NCI-H1694 (cell line): ENCODE results near the gene TXNDC16.

Experiments used
- DNase-seq: peaks from one replicate; lab custom pipeline; 2025; lab: John Stamatoyannopoulos, UW

The TXNDC16 gene

DNA sequence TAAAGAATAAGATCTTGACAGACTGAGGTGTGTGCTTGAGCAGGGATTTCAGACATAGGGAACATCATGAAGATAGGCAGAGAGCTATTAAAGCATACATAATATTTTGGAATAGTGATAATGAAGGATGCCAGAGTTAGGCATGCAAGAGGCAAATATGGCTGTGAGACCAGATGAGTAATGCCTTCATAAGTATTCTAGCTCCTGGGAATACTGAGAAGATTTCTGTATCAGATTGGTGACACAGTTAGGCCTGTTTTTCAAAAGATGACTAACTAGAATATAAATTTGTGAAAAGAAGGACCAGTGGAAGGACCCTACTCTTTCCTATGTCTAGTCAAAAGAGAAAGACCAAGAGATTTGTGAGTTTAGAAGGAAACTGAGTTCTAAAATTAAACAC is 108.8 kb downstream of the TXNDC16 start:
- DNase-seq, result no peak

DNA sequence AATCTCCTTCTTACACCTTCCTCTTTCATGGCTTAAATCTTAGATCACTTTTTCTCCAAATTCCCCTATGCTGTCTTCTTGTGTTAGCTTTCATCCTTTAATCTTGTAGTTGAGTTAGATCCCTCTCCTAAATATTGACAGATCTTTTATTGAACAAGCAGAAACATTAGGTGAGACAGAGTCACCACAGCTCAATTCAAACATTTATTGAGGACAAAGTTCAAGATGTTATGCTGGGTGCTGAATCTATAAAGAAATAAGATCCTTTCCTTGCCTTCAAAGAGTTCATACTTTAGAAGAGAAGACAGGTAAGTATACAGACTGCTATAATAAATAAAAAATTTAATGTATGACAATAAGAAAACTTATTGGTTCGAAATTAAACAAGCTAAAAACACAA is 109.7 kb downstream of the TXNDC16 start:
- no peak for DNase-seq

DNA sequence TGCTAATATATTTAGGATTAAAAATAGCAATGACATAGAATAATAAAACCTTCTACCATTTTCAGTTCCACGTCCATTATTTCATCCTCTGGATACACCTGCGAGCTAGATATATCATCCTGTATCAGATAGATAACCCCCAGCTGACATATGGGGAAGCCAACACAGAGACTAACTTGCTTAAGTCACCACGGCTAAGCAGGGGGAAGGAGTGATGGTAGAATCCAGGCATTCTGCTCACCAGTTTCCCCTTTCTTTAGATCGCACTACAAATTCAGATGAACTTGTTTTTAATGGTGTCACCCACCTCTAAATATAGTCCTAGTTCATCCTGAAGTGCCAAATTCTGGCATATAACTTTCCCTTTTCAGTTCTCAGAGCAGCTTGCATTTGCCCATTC is 110.1 kb downstream of the TXNDC16 start:
- DNase-seq, result no peak

DNA sequence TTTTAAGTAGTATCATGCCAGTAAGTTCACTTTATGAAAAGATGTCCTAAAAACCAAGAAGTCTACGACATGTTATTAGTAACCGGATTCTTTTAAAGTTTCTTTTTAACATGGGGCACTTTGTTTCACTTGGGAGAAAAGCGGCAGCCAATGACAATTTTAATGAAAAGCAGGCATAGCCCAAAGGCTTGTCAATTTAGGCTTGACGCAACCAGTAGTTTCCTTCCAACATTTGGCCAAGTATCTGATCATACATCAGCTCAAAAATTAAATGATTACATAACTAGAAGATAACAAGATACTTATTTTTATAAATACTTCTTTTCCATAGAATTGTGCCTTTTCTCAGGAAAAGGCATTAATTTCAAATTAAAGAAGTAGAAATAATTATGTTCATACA is 112.8 kb downstream of the TXNDC16 start:
- no peak for DNase-seq

DNA sequence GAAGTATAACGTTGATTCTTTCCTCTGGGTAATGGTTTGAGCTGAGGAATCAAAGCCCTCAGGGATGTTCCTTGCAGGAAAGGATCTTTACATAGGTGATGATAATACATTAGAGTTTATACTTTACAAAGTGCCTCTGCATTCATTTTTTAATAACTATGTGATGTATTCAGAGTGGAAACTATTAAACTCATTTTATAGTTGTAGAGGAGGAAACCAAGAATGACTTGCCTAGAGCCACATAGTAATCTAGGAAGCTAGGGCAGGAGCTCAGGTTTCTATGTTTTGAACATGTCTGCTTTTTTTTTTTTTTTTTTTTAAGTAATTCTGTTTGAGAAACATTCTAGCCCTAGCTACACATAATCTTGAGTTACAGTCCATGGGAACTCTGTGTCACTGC is 117.3 kb downstream of the TXNDC16 start:
- DNase-seq, result no peak

DNA sequence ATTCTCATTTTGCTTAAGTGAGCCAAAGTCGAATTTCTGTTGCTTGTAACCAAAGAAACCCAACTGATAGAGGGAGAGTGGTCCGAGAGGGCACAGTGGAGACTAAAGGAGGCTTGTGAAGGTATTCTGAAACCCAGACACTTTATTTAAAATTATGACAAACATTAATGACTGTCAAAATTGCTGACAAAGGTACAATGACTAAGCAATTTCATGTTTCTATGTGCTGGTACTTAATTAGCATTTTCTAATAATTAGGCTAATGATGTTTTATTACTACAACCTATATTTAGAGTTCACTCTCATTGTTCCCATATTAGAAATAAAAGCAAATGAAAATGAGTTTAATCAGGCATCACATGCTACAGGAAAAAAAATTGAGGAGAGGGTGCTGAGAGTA is 121.8 kb downstream of the TXNDC16 start:
- DNase-seq, result no peak

DNA sequence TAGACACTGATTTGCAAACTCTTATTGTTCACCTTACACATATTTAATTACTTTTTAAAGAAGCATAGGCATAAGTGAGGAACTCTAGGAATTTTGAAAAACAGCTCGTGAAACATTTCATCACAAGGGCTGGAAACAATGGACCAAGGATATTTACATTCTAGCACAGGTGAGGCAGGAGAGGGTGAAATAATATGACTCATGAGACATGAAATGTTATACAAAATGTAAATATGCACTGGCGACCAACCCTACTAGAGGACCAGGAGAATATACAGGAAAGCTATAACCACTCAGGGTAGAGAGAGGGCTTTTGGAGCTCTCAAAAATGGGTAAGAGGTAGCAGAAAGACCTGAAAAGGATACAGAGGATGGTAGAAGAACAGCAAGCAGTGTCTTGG is 122.9 kb downstream of the TXNDC16 start:
- no peak for DNase-seq

DNA sequence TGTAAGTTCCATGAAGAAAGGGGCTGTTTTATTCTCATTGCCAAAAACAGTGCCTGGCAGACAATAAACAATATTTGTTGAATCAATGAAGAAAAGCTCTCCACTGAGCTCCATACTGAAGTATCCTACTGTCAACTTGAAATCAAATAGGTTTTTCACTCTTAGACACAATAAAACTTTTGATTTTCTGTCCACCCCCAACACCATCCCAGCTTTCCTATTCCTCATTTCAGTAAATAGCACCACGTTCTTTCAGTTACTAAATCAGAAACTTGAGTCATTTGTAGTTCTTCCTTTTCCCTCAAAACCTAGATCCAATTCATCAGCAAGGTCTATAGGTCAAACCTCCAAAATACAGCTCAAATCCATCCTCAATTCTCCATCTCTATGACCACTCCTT is 124.8 kb downstream of the TXNDC16 start:
- DNase-seq, result no peak

DNA sequence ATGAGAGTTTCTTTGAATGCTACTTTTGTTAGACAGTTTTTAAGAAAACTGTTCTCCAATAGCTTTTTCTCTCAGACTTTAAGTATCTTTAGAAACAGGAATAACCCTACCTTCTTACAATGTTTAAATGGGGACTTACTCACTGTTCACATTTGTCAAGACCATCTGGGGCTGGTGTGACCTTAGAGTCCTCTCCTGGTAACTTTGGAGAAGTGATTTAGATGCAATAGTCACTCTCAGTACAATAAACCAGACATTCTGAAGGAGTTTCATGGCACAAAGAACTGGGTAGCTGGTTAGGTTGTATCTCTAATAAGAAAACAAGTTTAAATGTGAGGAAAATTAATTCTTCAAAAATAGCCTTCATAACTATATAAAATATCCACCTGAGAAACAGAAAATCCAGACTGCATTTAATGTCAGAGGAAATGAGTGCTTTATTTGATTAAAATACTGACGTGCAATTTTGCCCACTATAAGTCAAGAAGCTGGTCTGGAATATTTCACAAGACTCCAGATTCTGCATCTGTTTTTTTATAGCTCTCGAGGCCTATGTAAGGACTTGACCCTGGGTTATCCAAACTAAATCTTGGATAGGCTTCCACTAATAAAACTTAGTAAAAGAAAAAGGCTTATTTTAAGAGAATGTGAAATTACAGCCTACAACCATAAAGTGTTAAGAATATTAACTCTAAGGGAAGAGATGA is 129.5 kb downstream of the TXNDC16 start:
- DNase-seq, result no peak

DNA sequence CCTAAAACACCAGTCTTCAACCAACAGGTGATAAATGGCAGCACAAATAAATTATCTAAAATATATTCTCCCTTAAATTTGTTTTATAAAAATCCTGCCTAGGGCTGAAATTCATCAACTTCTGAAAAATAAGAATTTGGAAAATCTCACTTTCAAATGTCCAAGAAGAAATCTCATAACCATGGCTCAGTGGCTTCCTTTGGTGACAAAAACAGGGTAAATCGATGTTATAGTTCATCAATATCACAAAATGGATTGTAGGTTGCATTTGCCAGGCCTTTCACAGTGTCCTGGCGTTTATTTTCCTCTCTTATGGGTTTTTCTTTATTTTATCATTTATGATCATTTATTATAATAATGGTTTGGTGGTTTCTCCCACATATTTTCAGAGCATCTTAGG is 135.2 kb downstream of the TXNDC16 start:
- DNase-seq, result no peak

DNA sequence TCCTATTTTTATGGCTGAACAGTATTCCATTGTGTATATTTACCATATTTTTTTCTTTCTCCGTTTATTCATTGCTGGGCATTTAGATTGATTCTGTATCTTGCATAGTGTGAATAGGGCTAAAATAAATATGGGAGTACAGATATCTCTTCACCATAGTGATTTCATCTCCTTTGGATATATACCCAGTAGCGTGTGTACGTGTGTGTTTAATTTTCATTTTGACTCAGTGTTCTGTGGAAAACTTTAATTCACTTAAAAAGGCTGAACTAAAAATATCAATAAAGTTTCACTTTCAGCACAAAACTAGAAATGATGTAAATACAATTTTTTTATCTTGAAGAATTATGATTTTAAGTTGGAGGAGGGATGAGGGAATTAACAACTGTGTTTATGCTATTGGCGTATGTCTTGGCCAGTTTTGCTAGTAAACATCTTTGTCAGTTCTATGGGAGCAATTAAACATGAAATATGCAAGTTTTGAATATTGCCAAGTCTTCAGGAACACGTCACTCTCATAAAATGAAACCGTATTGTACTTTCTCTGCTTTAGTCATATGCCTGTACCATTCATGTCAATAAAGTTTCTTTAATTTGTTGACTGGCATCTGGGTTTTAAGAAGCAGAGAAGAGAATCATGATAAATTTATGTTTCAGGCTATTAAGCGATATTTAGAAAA is 138.4 kb downstream of the TXNDC16 start:
- DNase-seq, result no peak

DNA sequence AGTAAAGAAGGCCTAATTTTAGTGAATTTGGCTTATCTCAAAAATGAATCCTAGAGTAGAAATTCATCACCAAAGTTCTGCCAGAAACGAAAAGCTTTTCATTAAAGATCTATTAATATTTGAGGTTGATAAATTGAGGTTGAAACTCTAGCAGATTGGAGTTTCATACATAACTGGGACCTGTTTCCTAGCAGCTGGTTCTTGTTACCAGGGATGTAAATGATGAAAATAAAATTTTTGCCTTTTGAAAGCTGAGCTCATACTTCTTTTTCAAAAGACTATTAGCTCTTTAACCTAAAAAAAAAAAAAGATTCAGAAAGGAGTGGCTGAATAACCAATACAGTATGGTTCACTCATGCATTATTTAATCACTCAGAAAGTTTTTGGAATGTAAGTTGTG is 139.9 kb downstream of the TXNDC16 start:
- no peak for DNase-seq

DNA sequence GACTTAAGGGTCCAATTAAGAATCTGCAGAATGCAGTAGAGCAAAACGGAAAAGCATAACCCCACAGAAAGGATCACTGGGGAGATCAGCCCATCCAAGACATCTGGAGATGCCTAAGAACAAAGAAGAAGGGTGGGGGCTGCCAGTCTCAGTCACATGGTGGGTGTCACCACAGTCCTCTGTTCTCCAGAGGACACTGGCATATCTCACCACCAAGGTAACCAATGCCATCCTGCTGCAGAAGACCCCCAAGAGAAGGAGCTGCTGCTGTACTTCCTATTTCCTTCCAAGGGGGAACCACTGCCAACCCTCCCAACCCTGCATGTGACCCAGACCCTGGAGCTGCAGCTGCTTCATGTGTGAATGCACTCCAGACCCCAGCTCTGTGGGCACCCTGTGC is 147.0 kb downstream of the TXNDC16 start:
- no peak for DNase-seq

DNA sequence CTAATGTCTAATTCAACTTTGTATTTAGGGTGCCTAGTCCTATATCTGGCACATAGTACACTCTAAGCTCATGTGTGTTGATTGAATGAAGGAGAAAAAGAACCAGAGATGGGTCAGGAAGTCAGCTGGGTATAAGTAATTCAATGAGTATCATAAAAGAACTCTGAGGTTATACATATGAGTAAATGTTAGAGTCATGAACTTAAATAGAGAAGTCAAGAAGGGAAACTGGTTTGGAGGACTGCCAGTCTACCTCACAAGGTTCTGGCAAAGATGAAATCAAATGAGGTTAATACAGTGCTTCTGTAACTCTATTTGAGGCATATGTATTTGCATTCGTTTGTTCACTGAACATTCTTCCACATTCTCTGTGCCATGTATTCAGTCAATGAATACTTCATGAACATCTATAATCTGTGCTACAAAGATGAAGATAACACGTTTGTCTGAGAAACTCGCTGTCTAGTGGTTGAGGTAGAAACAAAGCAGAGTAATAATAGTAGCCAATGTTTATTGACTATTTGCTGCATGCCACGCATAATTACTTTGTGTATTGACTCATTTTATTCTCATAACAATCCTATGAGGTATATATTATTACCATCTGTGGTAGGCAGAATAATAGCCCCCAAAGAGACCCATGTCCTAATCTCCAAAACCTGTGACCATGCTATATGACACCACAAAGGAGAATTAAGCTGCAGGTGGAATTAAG is 149.3 kb downstream of the TXNDC16 start:
- no peak for DNase-seq

DNA sequence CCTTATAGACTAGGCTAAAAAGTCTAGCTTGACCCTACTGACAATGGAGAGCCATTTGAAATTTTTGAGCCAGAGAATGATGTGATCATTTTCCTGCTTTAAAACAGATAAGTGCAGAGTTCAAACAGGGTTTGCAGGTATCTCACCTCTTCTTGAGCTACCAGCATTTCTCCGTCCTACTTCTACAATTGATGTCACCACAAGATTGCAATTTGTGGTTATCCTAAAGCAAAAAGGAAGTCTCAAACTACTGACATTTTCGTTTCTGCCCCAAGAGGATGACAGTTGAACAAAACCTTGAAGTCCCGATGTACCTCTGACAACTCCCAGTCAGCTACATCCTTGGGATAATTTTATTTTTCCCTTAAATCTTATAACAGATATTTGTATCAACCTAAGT is 151.5 kb downstream of the TXNDC16 start:
- no peak for DNase-seq

DNA sequence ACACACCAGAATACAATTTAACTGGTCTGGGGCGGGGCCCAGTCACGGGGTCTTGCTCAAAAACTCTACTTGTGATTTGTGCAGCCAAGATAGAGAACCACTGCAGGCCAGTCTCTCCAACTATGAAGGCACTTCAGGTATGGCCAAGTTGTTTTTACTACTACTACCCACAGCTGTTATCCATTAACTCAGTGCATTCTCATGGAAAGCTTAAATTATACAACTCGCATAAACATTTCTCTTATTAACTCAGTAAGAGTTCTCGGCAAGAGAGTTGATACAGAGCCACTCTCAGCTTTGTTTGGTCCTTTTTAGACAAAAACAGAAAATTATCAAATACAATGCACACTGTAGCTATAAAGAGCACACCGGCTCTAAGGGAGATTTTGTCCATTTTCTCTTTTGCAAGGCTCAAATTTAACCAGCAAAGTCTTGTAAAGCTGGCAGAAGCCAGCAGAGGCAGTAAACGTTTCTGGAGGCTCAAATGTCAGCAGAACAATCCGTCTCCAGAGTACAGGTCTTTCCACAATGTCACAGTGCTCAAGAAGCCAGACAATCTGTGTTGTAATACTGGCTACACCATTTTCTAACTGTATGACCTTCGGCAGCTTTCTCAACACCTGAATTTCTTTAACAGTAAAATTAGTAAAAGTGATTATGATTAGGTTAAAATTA is 152.2 kb downstream of the TXNDC16 start:
- no peak for DNase-seq

DNA sequence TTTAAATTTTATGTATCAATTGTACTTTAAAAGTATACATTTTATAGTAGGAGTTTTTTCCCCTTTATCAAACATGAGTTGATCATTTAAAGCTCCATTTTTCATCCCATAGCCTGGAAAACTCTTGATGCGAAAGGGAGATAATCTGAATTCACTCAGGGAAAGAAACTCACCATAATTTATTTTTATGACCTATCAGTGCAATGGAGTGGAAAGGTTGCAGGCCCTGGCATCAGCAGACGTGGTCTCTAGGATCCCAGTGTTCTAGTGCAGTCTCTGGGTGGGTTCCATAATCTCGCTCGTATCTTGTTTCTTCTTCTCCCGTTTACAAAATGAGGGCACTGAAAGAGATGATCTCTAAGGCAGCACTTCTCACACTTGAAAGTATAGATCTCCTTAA is 153.2 kb downstream of the TXNDC16 start:
- DNase-seq, result no peak

DNA sequence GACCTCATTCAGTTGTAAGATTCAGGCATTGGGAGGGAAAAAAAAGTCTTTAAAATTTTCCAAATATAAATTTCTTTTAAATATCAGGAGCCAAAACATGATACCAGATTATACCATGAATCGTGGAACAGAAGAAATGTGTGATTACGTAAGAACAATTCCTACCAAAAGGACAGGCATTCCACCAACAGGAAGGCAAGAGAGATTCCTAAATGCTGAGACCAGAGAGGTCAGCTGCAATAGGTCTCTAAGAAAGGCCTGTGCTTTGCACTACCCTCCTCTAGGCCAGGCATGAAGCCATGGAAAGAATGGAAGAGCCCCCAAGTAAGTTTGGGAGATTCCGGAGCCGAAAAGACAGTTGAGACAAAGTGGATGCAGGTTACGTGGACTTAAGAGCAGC is 154.5 kb downstream of the TXNDC16 start:
- no peak for DNase-seq

DNA sequence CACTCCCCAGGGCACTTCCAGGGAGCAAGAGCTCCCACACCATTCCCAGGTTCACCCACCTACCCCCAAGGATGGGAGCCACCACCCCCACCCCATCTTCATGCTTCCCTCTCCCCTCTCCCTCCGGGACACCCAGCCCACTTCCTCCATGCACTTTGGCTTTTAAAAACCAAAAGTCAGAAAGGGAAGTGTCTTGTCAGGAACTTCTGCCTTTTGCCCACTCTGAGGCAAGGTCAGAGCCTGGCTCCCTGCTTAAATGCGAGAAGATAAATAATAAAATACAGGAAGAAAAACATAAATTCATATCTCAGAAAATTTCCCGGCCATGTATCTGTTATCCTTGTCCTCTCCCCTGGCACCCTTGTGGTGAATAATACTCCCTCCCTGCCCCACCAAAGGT is 156.6 kb downstream of the TXNDC16 start:
- DNase-seq, result no peak

DNA sequence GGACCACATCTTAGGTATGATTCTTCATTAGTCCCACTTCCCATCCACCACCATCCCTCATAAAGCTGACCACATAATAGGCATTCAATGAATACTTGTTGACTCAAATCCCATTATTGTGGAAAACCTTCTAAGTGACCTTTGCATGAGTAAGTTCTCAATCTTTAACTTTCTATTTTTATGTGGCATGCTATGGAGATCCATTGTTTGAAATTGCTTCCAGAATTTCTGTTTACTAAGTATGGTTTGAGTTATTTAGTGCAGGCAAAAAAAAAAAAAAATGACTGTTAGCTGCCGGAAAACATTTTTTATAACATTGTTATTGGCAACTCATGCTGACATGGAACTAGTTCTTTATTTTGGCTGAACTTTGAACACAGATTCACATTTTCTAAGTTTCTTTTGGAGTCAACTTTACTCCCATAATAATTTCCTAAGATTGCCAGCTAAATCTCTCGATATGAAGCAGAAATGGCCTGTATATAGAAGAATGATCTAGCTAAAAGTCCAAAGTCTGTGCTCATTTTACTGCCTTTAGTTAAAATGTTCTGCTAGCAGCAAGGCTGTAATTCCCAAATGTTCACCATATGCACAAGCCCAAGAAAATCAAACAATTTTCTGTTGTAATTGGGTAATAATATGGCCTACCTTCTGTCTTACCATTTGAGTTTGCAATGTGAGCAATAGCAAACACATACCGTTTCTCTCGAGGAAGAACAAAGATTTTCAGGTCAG is 160.3 kb downstream of the TXNDC16 start:
- DNase-seq, result no peak
